HG03175 (cell line): ENCODE results near the gene COG4.
"Not testable (repeated sequence)": the region's sequence is repeated elsewhere in the genome, so short reads cannot be mapped to it uniquely, and the experiment has no call there.

Source experiments
- ATAC-seq: cut with Tn5 transposase; IDR thresholded peaks from one replicate; pipeline ENCODE4 v1.9.1; 2021; ENCODE audit warnings: mild to moderate bottlenecking, moderate library complexity; ENCODE audit not compliant: unreplicated experiment

Gene COG4

GRCh38 chr16:70523076-70523742, at the start of gene COG4:
Gene COG4 (minus strand): TSS chr16:70523554. CDS start chr16:70523543, 11 bp downstream.
- ATAC-seq = peak; percentile 59

DNA sequence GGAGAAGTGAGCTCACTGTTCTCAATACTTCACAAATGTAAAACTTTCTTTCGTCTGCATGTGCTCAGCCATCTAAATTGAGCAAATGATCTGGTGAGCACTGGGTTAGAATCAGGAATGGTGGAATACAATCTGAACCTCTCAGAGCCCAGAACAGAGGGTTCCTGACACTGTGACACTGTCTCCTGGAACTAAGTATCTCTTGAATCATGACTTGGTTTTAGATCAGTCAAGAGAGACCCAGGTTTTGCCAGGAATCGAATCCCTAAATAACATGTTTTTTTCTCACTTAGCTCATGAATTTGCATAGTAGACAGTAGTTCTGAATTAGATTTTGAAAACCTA, 49.5 kb upstream of the COG4 start:
- ATAC-seq = no peak

DNA sequence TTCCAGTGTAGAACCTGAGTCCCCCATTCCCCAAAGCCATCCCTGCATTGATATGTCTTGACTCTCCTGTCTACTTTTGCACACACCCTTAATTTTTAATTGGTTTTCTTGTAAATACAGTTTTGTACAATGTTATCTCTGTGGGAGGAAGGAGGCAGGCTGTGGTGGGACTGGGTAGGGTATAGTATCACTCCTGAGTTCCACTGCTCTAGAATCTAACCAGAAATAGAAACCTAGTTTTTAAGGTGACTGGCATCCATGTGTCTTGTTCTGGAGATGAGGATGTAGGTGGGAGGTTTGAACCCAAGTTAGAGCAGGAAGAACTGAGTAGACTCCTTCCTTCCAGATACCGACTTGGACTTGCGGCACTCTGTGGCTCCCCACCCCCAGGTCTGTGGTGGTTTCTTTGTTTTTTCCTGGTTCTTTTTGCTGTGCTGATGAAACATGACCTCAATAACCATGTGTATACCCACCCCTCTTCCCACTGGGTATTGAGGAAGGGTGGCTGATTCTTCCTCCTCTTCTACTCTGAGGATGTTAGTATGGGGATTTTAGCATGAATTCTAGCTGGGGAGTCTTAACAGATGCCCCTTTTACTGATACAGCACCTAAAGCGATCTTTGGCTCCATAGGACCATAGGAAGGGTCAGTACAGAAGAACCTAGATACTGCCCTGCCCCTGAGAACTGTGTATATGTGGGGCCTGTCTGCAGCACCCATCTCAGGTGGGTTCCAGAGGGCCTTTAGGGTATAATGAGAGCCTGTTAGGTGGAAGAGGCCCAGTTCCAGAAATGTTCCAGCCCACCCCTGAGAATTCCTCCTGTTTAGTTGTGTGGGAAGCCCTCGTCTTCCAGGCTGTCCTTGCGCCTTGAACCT, 48.9 kb upstream of the COG4 start:
- no peak for ATAC-seq

- ATAC-seq = no peak
Observed at GRCh38 chr16:70571623-70572022, 48.3 kb upstream of the COG4 start.

DNA sequence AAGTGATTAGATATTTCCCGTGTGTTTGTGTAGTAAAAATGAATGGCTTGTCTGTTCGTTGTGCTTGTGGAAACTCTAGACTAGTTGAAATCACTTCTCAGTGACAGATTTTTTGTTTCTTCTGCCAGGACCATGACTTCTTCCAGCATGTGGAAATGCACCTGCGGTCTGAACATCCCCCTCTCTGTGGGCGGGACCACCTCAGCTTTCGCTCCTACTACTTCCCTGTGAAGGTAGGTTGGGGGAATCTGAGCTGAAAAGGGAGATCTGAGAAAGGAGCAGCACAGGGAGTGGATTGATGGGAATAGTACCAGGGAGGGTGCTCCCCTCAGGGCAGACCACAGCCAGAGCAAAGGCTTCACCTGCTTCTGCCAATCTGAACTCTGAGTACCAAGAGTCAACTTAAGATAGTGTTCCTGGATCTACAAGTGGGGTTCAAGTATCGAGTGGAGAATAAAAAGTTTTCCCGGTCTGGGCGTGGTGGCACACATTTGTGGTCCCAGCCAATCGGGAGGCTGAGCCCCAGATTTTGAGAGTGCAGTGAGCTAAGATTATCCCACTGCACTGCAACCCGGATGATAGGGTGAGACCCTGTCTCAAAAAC, 47.7 kb upstream of the COG4 start:
- ATAC-seq = no peak

- ATAC-seq = no peak
Observed at GRCh38 chr16:70569752-70570151, 46.4 kb upstream of the COG4 start.

GRCh38 chr16:70568601-70569237, 45.4 kb upstream of the COG4 start:
- ATAC-seq = no peak

DNA sequence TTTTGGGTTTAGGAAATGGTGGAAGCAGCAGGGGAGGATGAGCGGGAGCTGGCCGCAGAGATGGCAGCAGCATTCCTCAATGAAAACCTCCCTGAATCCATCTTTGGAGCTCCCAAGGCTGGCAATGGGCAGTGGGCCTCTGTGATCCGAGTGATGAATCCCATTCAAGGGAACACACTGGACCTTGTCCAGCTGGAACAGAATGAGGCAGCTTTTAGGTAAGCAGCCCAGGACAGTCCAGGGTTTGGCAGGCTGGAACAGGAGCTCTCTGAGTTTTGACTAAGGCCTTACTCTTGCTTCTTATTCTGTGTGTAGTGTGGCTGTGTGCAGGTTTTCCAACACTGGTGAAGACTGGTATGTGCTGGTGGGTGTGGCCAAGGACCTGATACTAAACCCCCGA, 41.7 kb upstream of the COG4 start:
- ATAC-seq = no peak

DNA sequence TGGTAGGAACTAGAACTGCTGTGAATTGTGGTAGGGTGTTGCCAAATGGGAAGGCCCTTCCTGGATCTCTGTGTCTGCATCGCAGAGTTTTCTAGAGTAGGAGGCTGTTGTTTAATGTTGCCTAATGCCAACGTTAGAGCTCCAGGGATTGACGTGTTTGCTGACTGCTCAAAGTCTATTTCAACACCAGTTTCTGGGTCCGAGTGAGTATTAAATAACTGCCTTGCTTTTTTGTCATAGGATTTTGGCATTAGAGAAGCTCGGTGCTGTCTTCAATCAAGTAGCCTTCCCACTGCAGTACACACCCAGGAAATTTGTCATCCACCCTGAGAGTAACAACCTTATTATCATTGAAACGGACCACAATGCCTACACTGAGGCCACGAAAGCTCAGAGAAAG, 40.3 kb upstream of the COG4 start:
- ATAC-seq = no peak

DNA sequence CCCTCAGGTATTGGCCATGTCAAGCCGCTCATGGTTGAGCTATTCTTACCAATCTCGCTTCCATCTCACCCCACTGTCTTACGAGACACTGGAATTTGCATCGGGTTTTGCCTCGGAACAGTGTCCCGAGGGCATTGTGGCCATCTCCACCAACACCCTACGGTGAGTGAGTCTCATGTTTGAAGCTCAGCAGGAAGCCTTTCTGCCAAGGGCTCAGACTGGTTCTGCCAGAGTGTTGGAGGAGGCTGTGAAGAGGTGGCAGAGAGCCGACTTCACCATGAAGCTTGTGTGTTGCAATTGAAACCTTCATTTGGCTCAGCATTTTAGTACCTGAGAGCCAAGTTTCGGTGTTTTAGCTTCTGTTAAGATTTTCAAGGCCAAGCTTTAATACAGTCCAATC, 38.3 kb upstream of the COG4 start:
- no peak for ATAC-seq

- ATAC-seq = no peak
Observed at GRCh38 chr16:70556063-70556462, 32.7 kb upstream of the COG4 start.

GRCh38 chr16:70553645-70554044, 30.3 kb upstream of the COG4 start:
- no peak for ATAC-seq

- ATAC-seq = no peak
Observed at GRCh38 chr16:70552675-70553074, 29.3 kb upstream of the COG4 start.

GRCh38 chr16:70551788-70552187, 28.4 kb upstream of the COG4 start:
- no peak for ATAC-seq

DNA sequence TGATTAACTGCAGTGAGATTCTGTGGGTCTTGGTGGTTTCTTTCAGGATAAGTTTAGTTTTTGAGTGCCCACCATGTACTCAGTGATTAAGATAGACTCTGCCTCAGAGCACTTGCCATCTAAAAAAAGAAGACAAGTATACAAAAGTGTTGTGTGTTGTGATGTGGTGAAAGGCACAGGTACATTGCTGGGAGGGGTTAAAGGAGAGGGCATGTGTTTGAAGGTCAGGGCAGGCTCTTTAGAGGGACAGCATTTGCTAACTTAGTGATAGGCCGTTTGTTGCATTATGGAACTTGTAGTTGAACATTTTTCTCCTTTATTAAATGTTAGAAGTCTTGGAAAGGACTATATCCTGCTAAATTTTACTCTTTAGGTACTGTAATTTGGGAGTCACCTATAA, 26.7 kb upstream of the COG4 start:
- ATAC-seq = no peak

- no peak for ATAC-seq
Observed at GRCh38 chr16:70548936-70549335, 25.6 kb upstream of the COG4 start.

DNA sequence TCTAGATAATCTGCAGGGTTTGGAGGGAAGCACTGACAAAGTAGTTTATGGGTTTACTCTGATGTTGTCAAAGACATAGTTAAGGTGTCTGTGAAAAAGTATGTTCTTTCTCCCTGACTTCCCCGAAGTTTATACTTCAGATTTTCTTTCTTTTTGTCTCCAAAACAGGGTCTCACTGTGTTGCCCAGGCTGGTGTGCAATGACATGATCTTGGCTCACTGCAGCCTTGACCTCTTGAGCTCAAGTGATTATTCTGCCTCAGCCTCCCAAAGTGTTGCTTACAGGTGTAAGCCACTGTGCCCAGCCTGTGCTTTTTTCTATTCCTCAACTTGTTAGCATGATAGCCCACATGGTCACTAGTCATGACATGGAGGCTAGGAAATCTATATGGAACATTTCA, 21.2 kb upstream of the COG4 start:
- no peak for ATAC-seq

DNA sequence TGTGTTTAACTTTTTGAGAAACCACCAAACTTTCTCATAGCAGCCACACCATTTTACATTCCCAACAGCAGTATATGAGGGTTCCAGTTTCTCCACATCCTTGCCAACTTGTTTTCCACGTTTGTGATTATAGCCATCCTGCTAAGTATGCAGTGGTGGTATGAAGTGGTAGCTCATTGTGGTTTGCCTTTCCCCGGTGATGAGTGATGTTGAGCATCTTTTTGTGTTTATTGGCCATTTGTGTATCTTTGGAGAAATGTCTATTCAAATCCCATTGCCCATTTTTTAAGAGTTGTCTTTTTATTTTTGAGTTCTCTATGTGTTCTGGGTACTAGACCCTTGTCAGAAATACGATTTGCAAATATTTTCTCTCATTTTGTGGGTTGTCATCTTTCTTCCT, 17.6 kb upstream of the COG4 start:
- ATAC-seq = no peak

DNA sequence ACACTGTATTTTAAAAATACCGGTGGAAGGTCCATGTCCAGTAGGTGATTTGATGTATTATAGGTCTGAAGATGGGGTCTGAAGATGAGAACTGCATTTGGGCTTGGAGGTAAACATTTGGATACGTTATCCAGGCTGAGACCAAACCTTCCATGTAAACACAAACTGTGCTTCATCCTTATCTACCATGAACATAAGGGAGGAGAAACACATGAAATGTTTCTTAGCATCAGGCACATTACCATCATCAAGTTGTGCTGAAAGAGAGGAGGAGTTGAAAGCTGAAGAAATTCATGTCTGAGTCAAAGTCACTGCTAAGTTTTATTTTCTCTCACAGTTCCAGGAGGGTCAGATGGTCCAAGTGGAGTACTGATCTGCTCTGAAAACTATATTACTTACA, 11.6 kb upstream of the COG4 start:
- ATAC-seq = no peak

- ATAC-seq = not testable (repeated sequence)
Observed at GRCh38 chr16:70529954-70530353, 6.6 kb upstream of the COG4 start.

- no peak for ATAC-seq
Observed at GRCh38 chr16:70529051-70529777, 5.9 kb upstream of the COG4 start.
